GM12892 (cell line): ENCODE data around the gene CDH4.

Experiments used
- DNase-seq: peaks from one replicate; pipeline ENCODE4 v3.0.0; 2011; ENCODE audit not compliant: insufficient read length
- FAIRE-seq: peaks from 2 replicates; lab custom pipeline; 2011; peaks lifted over from hg19 to GRCh38; lab: Jason Lieb, UNC
- POLR2A ChIP-seq: IDR thresholded peaks from 2 replicates; pipeline ENCODE4 v1.6.1; 2011; ENCODE audit warnings: low read depth, low read length, control low read depth
- POLR2AphosphoS5 ChIP-seq: IDR thresholded peaks from 2 replicates; pipeline ENCODE4 v1.6.1; 2011; ENCODE audit warnings: low read depth, low read length, control low read depth
- TAF1 ChIP-seq: IDR thresholded peaks from 2 replicates; pipeline ENCODE4 v1.6.1; 2011; ENCODE audit warnings: low read depth, mild to moderate bottlenecking, control low read depth, low read length, borderline replicate concordance

CDH4 gene

GRCh38 chr20:61436283-61436666, 184.2 kb downstream of the CDH4 start:
- DNase-seq, result no peak

GRCh38 chr20:61436667-61437279, 184.7 kb downstream of the CDH4 start:
- TF ChIP-seq TAF1 (no peak), POLR2A (no peak), POLR2AphosphoS5 (no peak)
- no peak for DNase-seq
- FAIRE-seq, result no peak

More at GRCh38 chr20:61436283-61436666, 184.2 kb downstream of the CDH4 start:
- no peak for TF ChIP-seq POLR2AphosphoS5
- TF ChIP-seq POLR2A, result no peak
- TF ChIP-seq TAF1, result no peak
- FAIRE-seq, result no peak

- FAIRE-seq, result no peak
- TF ChIP-seq POLR2AphosphoS5 (no peak), POLR2A (no peak), TAF1 (no peak)
- no peak for DNase-seq
Observed at GRCh38 chr20:61437280-61438206, 185.5 kb downstream of the CDH4 start.

- no peak for DNase-seq
- no peak for FAIRE-seq
Observed at GRCh38 chr20:61438285-61438684, 186.2 kb downstream of the CDH4 start.

GRCh38 chr20:61439251-61439650, 187.2 kb downstream of the CDH4 start:
- FAIRE-seq, result no peak
- DNase-seq, result no peak
- no peak for TF ChIP-seq TAF1
- no peak for TF ChIP-seq POLR2A
- no peak for TF ChIP-seq POLR2AphosphoS5

More at GRCh38 chr20:61438285-61438684, 186.2 kb downstream of the CDH4 start:
- no peak for TF ChIP-seq POLR2A

GRCh38 chr20:61440548-61441055, 188.5 kb downstream of the CDH4 start:
- no peak for DNase-seq
- no peak for FAIRE-seq
- TF ChIP-seq POLR2A (no peak), POLR2AphosphoS5 (no peak), TAF1 (no peak)

- TF ChIP-seq TAF1, result no peak
- TF ChIP-seq POLR2AphosphoS5, result no peak
- no peak for TF ChIP-seq POLR2A
- FAIRE-seq (no peak), DNase-seq (no peak)
Observed at GRCh38 chr20:61441537-61441936, 189.5 kb downstream of the CDH4 start.

GRCh38 chr20:61442075-61442670, 190.1 kb downstream of the CDH4 start:
- DNase-seq, result no peak
- FAIRE-seq, result no peak
- TF ChIP-seq TAF1, result no peak
- no peak for TF ChIP-seq POLR2A
- TF ChIP-seq POLR2AphosphoS5, result no peak

- FAIRE-seq (no peak), DNase-seq (no peak)
- TF ChIP-seq TAF1 (no peak), POLR2A (no peak), POLR2AphosphoS5 (no peak)
Observed at GRCh38 chr20:61442718-61443117, 190.7 kb downstream of the CDH4 start.

GRCh38 chr20:61443443-61444126, 191.5 kb downstream of the CDH4 start:
- DNase-seq (no peak), FAIRE-seq (no peak)
- no peak for TF ChIP-seq TAF1
- TF ChIP-seq POLR2AphosphoS5, result no peak
- TF ChIP-seq POLR2A, result no peak

- no peak for FAIRE-seq
- TF ChIP-seq TAF1 (no peak), POLR2AphosphoS5 (no peak), POLR2A (no peak)
- no peak for DNase-seq
Observed at GRCh38 chr20:61444637-61445036, 192.6 kb downstream of the CDH4 start.
